ENCODE results near the gene NF2. TPM values are rescaled to one million over a fixed set of nuclear protein-coding genes. Genes with fewer than 3 reads are reported as not detected.

Gene NF2
- total RNA-seq, 1 donor from 2014 or later, result 99.5 TPM

GRCh38 chr22:29700900-29701154 is 97.4 kb downstream of the NF2 start:
- DNase-seq (ENCODE audit: extremely low read depth, low read depth, low spot score), result no peak

- no peak for DNase-seq (ENCODE audit: extremely low read depth, low read depth, low spot score)
These were observed 97.9 kb downstream of the NF2 start for GRCh38 chr22:29701155-29701999.

- no peak for DNase-seq (ENCODE audit: extremely low read depth, low read depth, low spot score)
These were observed 98.8 kb downstream of the NF2 start for GRCh38 chr22:29702000-29702930.

GRCh38 chr22:29702931-29703501 is 99.6 kb downstream of the NF2 start:
- DNase-seq (ENCODE audit: extremely low read depth, low read depth, low spot score), result no peak

GRCh38 chr22:29703569-29704195 is 100.2 kb downstream of the NF2 start:
- no peak for DNase-seq (ENCODE audit: extremely low read depth, low read depth, low spot score)

- no peak for DNase-seq (ENCODE audit: extremely low read depth, low read depth, low spot score)
These were observed 101.3 kb downstream of the NF2 start for GRCh38 chr22:29704528-29705285.

- DNase-seq (ENCODE audit: extremely low read depth, low read depth, low spot score), result no peak
These were observed 102.2 kb downstream of the NF2 start for GRCh38 chr22:29705651-29706050.

GRCh38 chr22:29706486-29706885 is 103.1 kb downstream of the NF2 start:
- DNase-seq (ENCODE audit: extremely low read depth, low read depth, low spot score), result no peak

- no peak for DNase-seq (ENCODE audit: extremely low read depth, low read depth, low spot score)
These were observed 103.6 kb downstream of the NF2 start for GRCh38 chr22:29707010-29707409.

GRCh38 chr22:29707471-29707870 is 104.0 kb downstream of the NF2 start:
- no peak for DNase-seq (ENCODE audit: extremely low read depth, low read depth, low spot score)

GRCh38 chr22:29710193-29710592 is 106.8 kb downstream of the NF2 start:
- no peak for DNase-seq (ENCODE audit: extremely low read depth, low read depth, low spot score)

GRCh38 chr22:29710922-29711593 is 107.6 kb downstream of the NF2 start:
- no peak for DNase-seq (ENCODE audit: extremely low read depth, low read depth, low spot score)

GRCh38 chr22:29712119-29712518 is 108.7 kb downstream of the NF2 start:
- DNase-seq (ENCODE audit: extremely low read depth, low read depth, low spot score), result no peak

- DNase-seq (ENCODE audit: extremely low read depth, low read depth, low spot score), result no peak
These were observed 109.8 kb downstream of the NF2 start for GRCh38 chr22:29713156-29713727.

- no peak for DNase-seq (ENCODE audit: extremely low read depth, low read depth, low spot score)
These were observed 111.8 kb downstream of the NF2 start for GRCh38 chr22:29715240-29715639.

- no peak for DNase-seq (ENCODE audit: extremely low read depth, low read depth, low spot score)
These were observed 112.3 kb downstream of the NF2 start for GRCh38 chr22:29715705-29716104.

GRCh38 chr22:29716814-29717545 is 113.5 kb downstream of the NF2 start:
- no peak for DNase-seq (ENCODE audit: extremely low read depth, low read depth, low spot score)

GRCh38 chr22:29717789-29718188 is 114.4 kb downstream of the NF2 start:
- DNase-seq (ENCODE audit: extremely low read depth, low read depth, low spot score), result no peak

Measured in glomerular endothelial cell (primary cell).